ENCODE data around the gene EXD1. TPM values are rescaled to one million over a fixed set of nuclear protein-coding genes. Genes with fewer than 3 reads are reported as not detected.

EXD1 gene
- total RNA-seq, 4 donors from 2014 or later = not detected

DNA sequence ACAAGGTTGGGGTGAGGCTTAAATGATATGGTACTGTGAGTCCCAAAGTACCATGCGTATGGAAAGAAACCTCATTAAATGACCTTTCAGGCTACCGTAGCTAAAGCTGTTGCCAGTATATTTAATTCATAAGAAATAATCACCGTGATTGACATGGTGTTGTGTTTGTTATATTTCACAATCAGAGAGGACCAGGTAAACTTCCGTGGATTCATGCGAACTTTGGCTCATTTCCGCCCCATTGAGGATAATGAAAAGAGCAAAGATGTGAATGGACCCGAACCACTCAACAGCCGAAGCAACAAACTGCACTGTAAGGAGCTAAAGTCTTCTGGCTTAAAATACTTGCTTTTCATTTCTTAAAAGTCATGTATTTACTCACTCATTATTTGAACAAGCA lies 32.0 kb upstream of the EXD1 start:
- TF ChIP-seq, protein P1, sequence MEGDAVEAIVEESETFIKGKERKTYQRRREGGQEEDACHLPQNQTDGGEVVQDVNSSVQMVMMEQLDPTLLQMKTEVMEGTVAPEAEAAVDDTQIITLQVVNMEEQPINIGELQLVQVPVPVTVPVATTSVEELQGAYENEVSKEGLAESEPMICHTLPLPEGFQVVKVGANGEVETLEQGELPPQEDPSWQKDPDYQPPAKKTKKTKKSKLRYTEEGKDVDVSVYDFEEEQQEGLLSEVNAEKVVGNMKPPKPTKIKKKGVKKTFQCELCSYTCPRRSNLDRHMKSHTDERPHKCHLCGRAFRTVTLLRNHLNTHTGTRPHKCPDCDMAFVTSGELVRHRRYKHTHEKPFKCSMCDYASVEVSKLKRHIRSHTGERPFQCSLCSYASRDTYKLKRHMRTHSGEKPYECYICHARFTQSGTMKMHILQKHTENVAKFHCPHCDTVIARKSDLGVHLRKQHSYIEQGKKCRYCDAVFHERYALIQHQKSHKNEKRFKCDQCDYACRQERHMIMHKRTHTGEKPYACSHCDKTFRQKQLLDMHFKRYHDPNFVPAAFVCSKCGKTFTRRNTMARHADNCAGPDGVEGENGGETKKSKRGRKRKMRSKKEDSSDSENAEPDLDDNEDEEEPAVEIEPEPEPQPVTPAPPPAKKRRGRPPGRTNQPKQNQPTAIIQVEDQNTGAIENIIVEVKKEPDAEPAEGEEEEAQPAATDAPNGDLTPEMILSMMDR (IDR thresholded peaks at IDR 0.05; ENCODE audit: low read depth) = no peak

DNA sequence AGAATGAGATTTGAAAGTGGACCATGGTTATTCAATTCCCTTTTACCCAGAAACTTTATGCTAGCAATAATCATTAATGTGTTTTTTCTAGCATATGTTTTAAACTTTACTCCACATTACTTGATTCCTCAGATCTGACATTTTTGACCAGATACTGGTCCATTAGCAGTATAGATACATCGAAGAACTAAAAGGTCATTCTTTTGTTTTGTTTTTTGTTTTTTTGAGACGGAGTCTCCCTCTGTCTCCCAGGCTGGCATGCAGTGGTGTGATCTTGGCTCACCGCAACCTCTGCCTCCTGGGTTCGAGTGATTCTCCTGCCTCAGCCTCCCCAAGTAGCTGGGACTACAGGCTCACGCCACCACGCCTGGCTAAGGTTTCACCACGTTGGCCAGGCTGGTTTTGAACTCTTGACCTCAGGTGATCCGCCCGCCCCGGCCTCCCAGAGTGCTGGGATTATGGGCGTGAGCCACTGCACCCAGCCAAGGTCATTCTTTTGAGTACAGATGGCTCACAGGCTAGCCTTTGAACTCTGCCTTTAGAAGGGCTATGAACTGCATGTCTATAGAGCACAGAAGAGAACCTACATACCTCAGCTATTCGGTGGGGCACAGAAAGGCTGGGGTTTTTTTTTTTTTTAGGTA lies 29.1 kb upstream of the EXD1 start:
- TF ChIP-seq, protein P1 (IDR thresholded peaks at IDR 0.05; ENCODE audit: low read depth) = no peak

DNA sequence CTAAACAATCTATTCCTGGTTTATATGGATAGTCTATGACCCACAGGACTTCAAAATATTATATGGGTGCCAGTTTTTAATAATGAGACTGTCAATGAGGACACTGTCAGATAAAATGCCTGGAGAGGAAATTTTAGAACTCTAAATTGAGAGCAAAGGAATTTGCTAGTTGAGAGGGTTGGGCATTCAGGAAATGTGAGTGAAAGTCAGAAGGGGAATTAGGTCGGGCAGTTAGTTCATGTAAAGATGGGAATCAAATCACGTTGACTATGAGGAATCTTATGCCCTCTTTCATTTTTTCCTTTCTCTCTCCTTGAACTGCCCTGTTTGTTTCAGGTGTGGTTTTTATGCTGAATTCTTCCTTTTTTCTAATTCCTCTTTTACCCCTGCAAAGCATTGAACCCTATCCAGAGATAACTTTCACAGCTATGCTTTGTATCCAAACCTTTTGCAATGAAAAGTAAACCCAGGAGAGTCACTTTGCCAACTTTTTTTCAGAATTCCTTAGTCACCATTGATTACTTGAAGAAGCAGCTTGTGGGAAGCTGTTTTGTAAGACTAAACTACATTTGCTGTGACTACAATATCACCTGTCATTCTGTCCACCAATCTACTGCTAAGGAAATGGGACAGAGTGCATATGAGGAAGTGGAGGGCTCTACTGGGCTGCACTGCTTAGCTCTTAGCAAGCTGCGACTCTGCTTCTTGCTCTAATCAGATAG lies 28.4 kb upstream of the EXD1 start:
- TF ChIP-seq, protein P1 (IDR thresholded peaks at IDR 0.05; ENCODE audit: low read depth) = no peak

DNA sequence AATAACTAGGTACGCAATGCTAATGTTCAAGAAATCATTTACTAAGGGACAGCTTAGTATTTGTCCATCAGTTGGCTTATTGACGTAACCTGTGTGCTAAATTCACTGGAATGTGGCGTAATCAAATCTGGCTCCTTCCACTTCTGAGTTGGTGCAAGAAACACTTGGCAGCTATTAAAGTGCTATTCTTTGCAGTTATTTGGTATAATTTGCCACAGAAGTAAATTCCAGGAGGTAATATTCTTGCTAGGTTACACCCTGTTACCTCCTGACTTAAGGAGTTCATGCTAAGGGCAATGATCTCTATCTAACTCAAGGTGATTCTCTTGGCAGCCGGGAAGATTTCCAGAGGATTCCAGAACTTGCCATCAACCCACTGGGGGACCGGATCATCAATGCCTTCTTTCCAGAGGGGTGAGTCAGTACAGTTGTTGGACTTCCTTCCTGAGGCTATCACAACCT lies 26.1 kb upstream of the EXD1 start:
- TF ChIP-seq, protein P1 (IDR thresholded peaks at IDR 0.05; ENCODE audit: low read depth) = no peak

DNA sequence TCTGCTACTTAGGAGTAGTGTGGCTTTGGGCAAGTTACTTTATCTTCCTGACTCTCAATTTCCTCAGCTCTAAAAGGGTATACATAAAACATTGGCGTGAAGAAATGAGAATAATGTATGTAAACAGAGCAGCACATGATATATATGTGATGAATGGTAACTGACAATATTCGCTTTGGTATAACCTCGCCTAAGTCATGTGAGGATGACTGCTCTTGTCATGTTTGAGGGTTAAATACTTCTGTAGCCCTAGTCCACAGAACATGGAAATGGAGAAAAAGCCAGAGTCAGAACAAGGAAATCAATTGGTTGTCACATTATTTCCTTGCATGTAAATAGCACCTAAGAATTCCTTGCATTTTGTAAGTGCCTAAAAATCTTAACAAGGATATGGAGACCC lies 25.5 kb upstream of the EXD1 start:
- TF ChIP-seq, protein P1 (IDR thresholded peaks at IDR 0.05; ENCODE audit: low read depth) = no peak

DNA sequence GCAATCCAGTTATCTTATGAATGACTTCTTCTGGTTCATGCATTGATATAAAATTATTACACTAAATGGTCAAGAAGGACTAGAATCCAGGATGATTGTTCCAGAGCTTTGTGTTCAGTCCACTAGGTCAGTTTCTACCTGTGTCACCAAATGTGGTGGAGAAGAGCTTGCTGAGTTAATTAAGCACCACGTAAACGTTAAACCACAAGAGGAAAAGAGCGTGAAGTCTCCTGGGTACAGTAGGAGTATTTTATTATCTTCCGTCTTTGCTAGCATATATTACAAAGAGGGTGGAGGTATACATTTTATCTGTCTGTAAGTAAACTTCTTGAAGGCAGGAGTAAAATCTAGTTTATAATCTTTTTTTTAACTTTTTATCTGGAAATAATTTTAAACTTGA lies 24.0 kb upstream of the EXD1 start:
- TF ChIP-seq, protein P1 (IDR thresholded peaks at IDR 0.05; ENCODE audit: low read depth) = no peak

DNA sequence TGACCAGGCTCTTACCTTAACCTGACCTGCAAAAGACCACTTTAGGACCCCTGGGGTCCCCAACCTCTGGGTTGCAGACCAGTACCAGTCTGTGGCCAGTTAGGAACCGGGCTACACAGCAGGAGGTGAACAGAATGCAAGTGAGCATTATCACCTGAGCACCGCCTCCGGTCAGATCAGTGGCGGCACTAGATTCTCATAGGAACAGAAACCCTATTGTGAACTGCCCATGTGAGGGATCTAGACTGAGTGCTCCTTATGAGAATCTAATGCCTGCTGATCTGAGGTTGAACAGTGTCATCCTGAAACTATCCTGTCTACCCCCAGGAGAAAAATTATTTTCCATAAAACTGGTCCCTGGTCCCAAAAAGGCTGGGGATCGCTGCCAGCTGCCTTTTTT lies 20.9 kb upstream of the EXD1 start:
- TF ChIP-seq, protein P1 (IDR thresholded peaks at IDR 0.05; ENCODE audit: low read depth) = no peak
